ENCODE results near the gene ABTB1.

DNA sequence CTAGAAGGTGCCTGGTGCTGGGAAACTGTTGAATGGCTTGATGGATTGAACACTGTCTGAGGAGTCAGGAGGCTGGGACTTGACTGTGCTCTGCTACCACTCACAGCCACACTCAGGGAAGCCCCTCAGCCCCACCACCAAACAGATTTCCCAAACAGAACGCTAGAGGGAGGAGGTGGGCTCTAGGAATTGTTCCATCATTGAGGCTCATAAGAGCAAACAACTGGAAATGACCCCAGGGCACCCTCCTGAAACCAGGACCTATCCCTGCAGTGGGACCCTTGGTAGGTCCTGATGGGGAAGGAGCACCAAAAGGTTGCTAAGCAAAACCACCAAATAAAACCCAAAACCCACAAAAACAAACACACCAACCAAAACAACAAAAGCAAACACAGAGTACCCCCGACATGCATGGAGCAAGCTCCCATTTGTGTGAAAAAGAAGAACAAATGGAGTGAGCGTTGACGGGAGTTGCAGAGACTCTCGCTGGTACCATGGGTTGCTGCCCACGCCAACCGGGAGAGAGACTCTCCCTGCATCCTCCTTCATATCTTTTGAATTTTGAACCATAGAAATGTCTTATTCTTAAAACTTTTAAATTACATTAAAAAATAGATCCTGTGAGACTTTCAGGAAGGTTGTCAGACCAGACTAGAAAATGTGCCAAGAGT is 45.6 kb downstream of the ABTB1 start:
- TF ChIP-seq EZH2 (IDR thresholded peaks at IDR 0.05; ENCODE audit: insufficient read depth, low read length) = no peak
- no peak for TF ChIP-seq CTCF (IDR thresholded peaks at IDR 0.05; ENCODE audit: insufficient read depth, low read depth, low read length)
